ENCODE measurements around the gene SLC12A4. TPM values are rescaled to one million over a fixed set of nuclear protein-coding genes. Genes with fewer than 3 reads are reported as not detected.

Gene SLC12A4
- total RNA-seq, 2 experiments from 2014 or later: 21.8 to 25.8 TPM

DNA sequence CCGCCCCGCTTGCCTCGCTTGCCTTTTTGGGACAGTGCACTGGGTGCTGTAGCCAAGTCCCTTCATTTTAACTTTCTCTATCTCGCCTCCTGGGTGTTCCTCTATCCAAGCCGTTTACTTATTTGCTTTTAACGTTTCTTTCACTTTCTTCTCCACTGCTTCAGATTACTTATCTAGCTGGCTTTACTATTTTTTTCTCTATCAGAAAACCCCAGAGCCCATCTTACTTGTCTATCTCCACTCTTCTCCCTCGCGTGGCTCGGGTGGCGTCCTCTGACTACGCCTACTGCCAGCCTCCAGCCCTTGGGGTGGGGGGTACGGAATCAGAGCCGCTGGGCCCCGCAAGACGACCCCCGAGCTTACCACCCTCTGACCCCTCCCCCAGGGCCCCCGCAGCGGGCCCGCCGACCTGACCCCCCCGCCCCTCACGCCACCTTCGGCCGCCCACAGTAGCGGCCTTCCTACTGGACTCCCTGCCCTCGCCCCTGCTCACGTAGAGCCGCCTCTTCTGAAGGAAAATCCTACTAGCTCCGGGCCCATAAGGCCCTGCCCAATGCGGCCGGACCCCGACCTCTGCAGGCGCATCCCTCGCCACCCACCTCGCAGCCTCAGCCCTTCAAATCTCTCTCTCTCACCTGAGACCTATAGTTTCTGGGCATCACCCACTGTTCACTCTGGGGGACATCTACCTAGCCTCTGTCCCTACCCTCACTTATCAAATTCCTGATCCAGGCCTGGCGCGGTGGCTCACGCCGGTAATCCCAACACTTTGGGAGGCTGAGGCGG lies 1.0 kb upstream of the SLC12A4 start:
- no peak for ATAC-seq
- CTCF ChIA-PET: interaction anchor here (0.5 to 1.2 kb wide), 4 partner anchors 37 to 488 kb away, joined by 3 to 6 read pairs (median 3); no protein-coding TSS in a partner anchor
- intact Hi-C loops (cut with DNase I, micrococcal nuclease): loop anchor here (2.0 kb wide), 3 partner anchors 33 to 123 kb away; partner anchors contain the start of genes CENPT (in 1 of the 2), NUTF2 (in 1 of the 2) and PSMB10 (in 1 of the 2)
- no peaks in the 10 kb centered on the region for H3K9me3 Mint-ChIP-seq (ENCODE audit: low read depth)
- POLR2A ChIA-PET: interaction anchor here (0.5 to 1.0 kb wide), 3 partner anchors 31 to 66 kb away, joined by 5 to 12 read pairs (median 6); no protein-coding TSS in a partner anchor
- H3K27ac Mint-ChIP-seq: peak overlapping the region; percentile 74
- H3K36me3 Mint-ChIP-seq (ENCODE audit: low read depth): no peaks in the 10 kb centered on the region
- DNase-seq: no peak
- peak overlapping the region; percentile 84 for H3K4me3 Mint-ChIP-seq
- H3K27me3 Mint-ChIP-seq: no peaks in the 10 kb centered on the region
- peaks cover 14% of the 10 kb centered on the region for H3K4me1 Mint-ChIP-seq

DNA sequence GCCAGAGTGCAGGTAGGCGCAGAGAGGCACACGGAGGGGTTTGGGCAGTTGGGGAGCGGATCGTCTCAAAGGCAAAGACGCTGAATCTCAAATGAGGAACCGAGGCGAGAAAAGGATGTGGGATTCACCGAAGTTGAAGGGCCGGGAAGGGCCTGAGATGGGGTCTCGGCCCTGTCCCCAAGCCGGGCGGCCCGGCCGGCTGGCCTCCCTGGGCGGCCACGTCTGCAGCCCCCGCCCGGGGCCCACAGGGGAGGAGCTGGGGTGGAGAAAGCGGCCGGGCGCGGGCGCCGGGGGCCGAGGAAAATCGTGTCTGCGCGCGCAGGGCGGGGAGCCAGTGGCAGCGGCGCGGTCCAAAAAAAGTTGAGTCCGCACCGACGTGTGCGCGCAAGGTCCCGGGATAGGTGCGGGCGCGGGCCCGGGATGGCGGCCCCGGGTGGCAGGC lies 458 bp downstream of the SLC12A4 start:
- ATAC-seq (peak; percentile 10), DNase-seq (peak; percentile 63)
- Mint-ChIP-seq H3K4me1 (peaks cover 14% of the 10 kb centered on the region), H3K4me3 (peak overlapping the region; percentile 84), H3K9me3 (ENCODE audit: low read depth) (no peaks in the 10 kb centered on the region), H3K27ac (peak overlapping the region; percentile 80), H3K36me3 (ENCODE audit: low read depth) (no peaks in the 10 kb centered on the region), H3K27me3 (no peaks in the 10 kb centered on the region)
- CTCF ChIA-PET: interaction anchor here (0.7 kb wide), 1 partner anchor 13 kb away, joined by 3 read pairs; no protein-coding TSS in a partner anchor
- intact Hi-C loops (cut with DNase I, micrococcal nuclease): loop anchor here (1.0 to 2.0 kb wide), 14 partner anchors 25 to 480 kb away; partner anchors contain the start of genes PSKH1 (in 2 of the 2), PSMB10 (in 2 of the 2), ACD (in 1 of the 2) and CENPT (in 1 of the 2)
- POLR2A ChIA-PET: no interaction called here

DNA sequence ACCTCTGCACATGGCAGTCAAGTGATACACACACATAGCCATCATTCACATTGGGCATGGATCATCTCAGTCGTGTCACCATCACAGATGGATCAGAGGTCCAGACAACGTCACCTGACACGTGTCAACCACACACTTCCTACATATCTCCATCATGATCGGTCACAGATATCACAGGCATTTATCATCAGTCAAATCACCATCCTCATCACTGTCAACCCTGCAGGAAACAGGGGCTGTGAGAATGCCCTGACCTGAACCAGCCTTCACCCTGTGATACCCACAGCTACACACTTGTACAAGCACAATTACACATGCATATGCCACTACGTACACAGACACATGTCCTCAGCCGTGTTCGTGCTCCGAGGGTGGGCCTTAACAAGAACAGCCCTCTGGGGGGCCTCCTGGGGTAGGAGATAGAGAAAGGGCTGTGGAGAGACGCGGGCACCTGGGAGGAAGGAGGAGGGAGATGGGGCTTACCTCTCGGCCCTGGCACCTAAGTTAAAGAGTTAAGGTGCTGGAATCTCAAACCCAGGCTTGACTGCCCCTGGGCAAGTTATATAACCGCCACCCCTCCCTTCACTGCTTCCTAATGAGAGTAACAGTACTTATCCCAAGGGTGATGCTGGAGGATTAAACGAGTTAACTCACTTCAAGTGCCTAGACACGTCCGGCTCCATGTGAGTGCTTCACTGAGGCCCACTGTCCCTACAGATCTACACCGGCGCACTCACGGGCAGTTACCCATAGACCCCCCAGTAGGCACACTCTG lies 1.1 kb downstream of the SLC12A4 start:
- POLR2A ChIA-PET: no interaction called here
- Mint-ChIP-seq H3K27ac (peak overlapping the region; percentile 80), H3K27me3 (no peaks in the 10 kb centered on the region), H3K9me3 (ENCODE audit: low read depth) (no peaks in the 10 kb centered on the region), H3K4me3 (peak overlapping the region; percentile 84), H3K36me3 (ENCODE audit: low read depth) (no peaks in the 10 kb centered on the region), H3K4me1 (peaks cover 14% of the 10 kb centered on the region)
- CTCF ChIA-PET: interaction anchor here (0.7 to 1.9 kb wide), 3 partner anchors 13 to 73 kb away, joined by 3 to 7 read pairs (median 3); no protein-coding TSS in a partner anchor
- DNase-seq: peak; percentile 44
- peak; percentile 20 for ATAC-seq
- intact Hi-C loops (cut with DNase I, micrococcal nuclease): no loop called here

DNA sequence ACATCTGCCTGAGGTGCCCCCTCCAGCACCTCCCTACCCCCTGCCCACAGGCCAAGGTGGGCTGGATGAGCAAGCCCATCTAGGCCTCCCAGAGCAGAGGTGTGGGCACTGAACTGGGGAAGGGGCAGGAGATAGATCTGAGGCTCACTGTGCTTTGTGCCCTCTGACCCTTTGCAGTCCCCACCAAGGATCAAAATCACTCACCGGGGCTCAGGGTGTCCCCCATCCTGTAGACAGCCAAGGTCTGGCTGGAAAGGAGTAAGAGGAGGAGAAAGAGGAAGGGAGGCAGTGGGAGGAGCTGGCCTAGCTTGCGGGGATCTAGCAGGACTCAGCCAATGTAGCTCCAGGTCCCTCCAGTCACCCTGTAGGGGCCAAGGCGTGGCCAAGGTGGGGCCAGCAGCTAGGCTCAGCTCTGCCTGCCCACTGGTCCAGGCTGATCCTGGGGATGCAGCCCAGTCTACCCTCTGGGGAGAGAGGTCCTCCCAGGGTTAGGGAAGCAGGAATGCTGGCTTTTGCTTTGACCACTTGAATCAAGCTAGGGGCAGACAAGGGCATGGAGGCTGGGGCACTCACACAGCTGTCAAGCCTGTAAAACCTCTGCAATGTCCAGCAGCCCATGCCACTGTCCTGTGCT lies 1.8 kb downstream of the SLC12A4 start:
- DNase-seq (no peak), ATAC-seq (no peak)
- intact Hi-C loops (cut with DNase I, micrococcal nuclease): no loop called here
- Mint-ChIP-seq H3K4me1 (peaks cover 14% of the 10 kb centered on the region), H3K27ac (no peak overlapping the region), H3K36me3 (ENCODE audit: low read depth) (peaks cover 6% of the 10 kb centered on the region), H3K4me3 (peak overlapping the region; percentile 84), H3K9me3 (ENCODE audit: low read depth) (no peaks in the 10 kb centered on the region), H3K27me3 (no peaks in the 10 kb centered on the region)
- POLR2A ChIA-PET: interaction anchor here (0.7 kb wide), 1 partner anchor 27 kb away, joined by 3 read pairs; no protein-coding TSS in a partner anchor
- CTCF ChIA-PET: interaction anchor here (1.0 to 1.9 kb wide), 3 partner anchors 15 to 74 kb away, joined by 3 to 7 read pairs (median 3); no protein-coding TSS in a partner anchor

DNA sequence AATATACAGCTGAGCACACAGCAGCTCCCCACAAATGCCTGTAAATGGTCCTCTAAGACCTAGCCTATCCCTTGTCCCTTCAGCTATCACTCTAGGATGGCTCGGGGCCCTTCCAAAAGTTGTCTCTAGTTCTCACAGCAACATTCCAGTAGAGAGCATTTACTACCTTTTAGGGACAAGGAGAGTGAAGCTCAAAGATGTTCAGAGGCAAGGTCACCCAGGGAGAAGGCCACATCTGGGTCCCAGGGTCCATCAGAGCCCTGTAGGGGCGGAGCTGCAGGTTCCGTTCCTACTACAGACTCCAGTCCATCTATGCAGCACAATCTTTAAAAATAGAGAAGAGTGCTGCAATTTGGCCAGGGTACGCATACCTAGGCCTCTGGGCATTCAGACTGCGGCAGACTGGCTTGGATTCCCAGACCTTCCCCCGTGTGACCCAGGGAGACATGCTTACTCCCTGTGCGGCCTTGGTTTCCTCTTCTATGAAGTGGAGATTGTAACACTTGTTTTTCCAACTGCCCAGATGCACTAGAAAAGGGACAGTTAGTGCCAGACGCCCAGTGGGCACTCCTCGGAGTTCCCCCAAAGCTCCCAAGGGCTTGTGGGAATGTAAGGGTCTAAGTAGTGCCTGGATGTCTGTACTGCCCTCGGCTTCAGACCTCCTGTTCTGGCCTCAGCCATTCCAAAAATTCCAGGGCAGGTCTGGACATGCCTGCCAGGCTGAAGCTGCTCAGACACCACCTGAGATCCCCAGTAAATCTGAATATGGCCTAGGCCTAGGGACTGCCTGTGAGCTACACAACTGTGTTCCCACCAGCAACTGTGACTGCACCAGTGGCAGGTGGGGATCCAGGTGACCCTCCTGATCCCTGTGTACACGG lies 2.5 kb downstream of the SLC12A4 start:
- peaks cover 8% of the 10 kb centered on the region for H3K36me3 Mint-ChIP-seq (ENCODE audit: low read depth)
- H3K4me1 Mint-ChIP-seq: peaks cover 14% of the 10 kb centered on the region
- no peak for DNase-seq
- H3K4me3 Mint-ChIP-seq: no peak overlapping the region
- CTCF ChIA-PET: interaction anchor here (0.5 to 1.9 kb wide), 5 partner anchors 9 to 75 kb away, joined by 3 to 7 read pairs (median 3); no protein-coding TSS in a partner anchor
- no peaks in the 10 kb centered on the region for H3K27me3 Mint-ChIP-seq
- POLR2A ChIA-PET: interaction anchor here (0.7 kb wide), 1 partner anchor 26 kb away, joined by 3 read pairs; no protein-coding TSS in a partner anchor
- H3K9me3 Mint-ChIP-seq (ENCODE audit: low read depth): no peaks in the 10 kb centered on the region
- no peak for ATAC-seq
- intact Hi-C loops (cut with DNase I, micrococcal nuclease): no loop called here
- H3K27ac Mint-ChIP-seq: no peak overlapping the region

DNA sequence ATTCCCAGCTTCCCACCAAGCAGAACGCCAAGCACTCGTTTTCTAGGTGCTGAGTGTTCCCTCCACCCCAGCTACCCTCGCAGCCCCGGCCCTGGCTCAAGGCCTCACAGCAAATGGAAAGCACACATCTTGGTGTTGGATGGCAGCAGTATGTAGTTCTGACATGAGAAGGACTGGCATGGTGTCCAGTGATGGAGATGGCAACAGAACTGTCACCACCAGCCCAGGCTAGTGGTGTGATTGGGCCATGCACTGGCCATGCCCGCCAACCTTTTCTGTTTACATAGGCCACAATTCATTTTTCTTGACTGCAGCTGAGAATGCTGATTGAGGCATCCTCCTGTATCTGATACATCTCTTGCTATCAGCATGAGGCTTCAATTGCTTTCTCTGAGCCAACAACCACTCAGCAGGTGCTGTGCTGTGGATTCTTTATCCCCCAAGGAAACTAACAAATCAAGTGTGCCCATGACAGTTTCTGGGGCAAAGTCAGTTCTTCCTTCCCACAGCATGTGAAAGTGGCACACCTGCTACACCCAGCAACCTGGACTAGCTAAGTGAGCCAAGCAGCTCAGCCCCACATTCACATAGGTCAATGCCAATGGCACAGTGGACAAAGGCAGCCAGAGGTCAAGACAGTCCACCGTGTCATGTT lies 3.8 kb downstream of the SLC12A4 start:
- peaks cover 12% of the 10 kb centered on the region for H3K4me1 Mint-ChIP-seq
- intact Hi-C loops (cut with DNase I, micrococcal nuclease): no loop called here
- no peaks in the 10 kb centered on the region for H3K27me3 Mint-ChIP-seq
- H3K36me3 Mint-ChIP-seq (ENCODE audit: low read depth): peaks cover 9% of the 10 kb centered on the region
- ATAC-seq: no peak
- DNase-seq: no peak
- no peak overlapping the region for H3K4me3 Mint-ChIP-seq
- no peaks in the 10 kb centered on the region for H3K9me3 Mint-ChIP-seq (ENCODE audit: low read depth)
- CTCF ChIA-PET: interaction anchor here (0.6 to 1.0 kb wide), 3 partner anchors 22 to 72 kb away, joined by 3 to 4 read pairs (median 3); partner anchors contain the start of gene PSKH1
- POLR2A ChIA-PET: no interaction called here
- H3K27ac Mint-ChIP-seq: no peak overlapping the region

DNA sequence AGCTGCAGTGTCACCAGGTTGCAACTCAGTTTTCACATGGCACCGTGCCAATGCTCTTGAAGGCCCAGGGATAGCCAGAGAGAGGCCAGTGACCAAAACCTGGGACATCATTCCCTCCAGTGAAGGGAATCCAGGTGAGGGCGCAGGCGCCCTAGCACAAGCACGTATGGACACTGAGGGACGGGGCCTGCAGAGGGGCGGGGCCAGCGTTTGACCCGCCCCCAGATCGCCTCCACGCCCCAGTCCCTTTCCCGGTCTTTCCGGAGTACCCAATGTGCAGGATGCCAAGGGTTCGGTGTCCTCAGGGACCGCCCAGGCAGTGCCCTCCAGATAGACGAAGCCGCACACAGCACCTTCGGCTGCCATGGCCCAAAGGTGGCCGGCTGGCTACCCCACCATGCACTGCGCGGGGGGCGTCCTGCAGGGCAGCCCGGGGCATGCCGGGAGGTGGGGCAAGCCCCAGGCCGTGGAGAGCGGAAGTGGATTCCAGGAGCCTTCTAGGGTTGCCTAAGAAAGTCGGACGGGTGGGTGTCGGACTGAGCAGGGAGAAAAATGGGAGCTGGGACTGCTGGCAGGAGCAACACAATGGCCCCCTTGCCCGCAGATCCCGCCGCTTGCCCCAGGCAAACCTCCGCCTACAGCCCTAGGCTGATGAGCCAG lies 4.6 kb downstream of the SLC12A4 start:
- intact Hi-C loops (cut with DNase I, micrococcal nuclease): no loop called here
- ATAC-seq (no peak), DNase-seq (no peak)
- Mint-ChIP-seq H3K9me3 (ENCODE audit: low read depth) (no peaks in the 10 kb centered on the region), H3K4me3 (no peak overlapping the region), H3K27ac (no peak overlapping the region), H3K36me3 (ENCODE audit: low read depth) (peaks cover 9% of the 10 kb centered on the region), H3K4me1 (peaks cover 8% of the 10 kb centered on the region), H3K27me3 (no peaks in the 10 kb centered on the region)
- POLR2A ChIA-PET: no interaction called here
- CTCF ChIA-PET: interaction anchor here (0.6 to 1.0 kb wide), 3 partner anchors 22 to 71 kb away, joined by 3 to 4 read pairs (median 3); partner anchors contain the start of gene PSKH1

DNA sequence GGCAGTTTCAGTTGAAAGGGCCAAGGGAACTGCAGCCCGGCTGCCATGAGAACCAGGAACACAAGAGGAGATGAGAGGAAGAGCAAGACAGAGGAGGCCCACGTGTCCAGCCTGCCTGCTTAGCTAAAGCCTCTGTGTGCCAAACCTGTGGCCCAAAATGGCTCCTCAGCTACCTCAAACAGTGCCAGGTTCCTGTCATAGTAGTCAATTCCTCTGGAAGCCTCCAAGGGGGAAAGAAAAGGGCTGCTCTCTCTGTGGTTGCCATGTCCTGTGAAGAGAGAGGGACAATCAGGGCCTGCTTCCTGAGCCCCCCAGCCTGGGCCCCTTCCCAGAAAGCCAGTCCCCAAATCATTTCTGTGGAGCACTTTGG lies 5.2 kb downstream of the SLC12A4 start:
- intact Hi-C loops (cut with DNase I, micrococcal nuclease): no loop called here
- no peak for DNase-seq
- CTCF ChIA-PET: interaction anchor here (1.0 to 1.3 kb wide), 3 partner anchors 21 to 54 kb away, joined by 3 read pairs; no protein-coding TSS in a partner anchor
- no peaks in the 10 kb centered on the region for H3K27me3 Mint-ChIP-seq
- no peak overlapping the region for H3K27ac Mint-ChIP-seq
- H3K9me3 Mint-ChIP-seq (ENCODE audit: low read depth): no peaks in the 10 kb centered on the region
- no peak for ATAC-seq
- H3K4me3 Mint-ChIP-seq: no peak overlapping the region
- H3K4me1 Mint-ChIP-seq: peaks cover 8% of the 10 kb centered on the region
- POLR2A ChIA-PET: no interaction called here
- peaks cover 9% of the 10 kb centered on the region for H3K36me3 Mint-ChIP-seq (ENCODE audit: low read depth)

DNA sequence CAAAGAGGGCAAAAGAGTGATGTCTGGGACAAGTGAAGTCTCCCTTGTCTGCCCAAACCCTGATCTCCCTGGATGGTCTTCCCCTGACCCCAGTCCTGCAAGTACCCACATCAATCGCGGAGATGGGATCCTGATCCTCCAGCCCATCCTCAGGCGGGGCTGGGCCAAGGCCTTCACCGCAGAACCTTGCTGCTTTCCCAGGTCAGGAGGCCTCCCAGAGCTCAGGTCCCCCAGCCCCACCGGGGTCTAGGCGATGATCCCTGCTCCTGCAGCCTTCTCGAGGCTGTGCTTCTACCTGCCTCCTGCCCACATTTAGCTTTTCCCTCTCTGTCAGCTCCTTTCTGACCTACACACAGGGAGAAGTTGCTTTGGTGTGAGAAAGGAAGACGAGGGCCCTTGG lies 6.3 kb downstream of the SLC12A4 start:
- intact Hi-C loops (cut with DNase I, micrococcal nuclease): no loop called here
- ATAC-seq (no peak), DNase-seq (no peak)
- Mint-ChIP-seq H3K27ac (no peak overlapping the region), H3K4me3 (no peak overlapping the region), H3K9me3 (ENCODE audit: low read depth) (no peaks in the 10 kb centered on the region), H3K27me3 (no peaks in the 10 kb centered on the region), H3K4me1 (peaks cover 5% of the 10 kb centered on the region), H3K36me3 (ENCODE audit: low read depth) (peaks cover 9% of the 10 kb centered on the region)
- ChIA-PET CTCF (interaction anchor here (1.1 to 1.3 kb wide), 2 partner anchors 21 to 55 kb away, joined by 3 read pairs; no protein-coding TSS in a partner anchor), POLR2A (no interaction called here)

Data from activated CD4-positive, alpha-beta T cell treated with anti-CD3 and anti-CD28 coated beads for 36 hours (primary cell).